ENCODE measurements around the gene CCND1.
A peak's percentile ranks its signal among the peaks of the same experiment; 100 is the strongest.
"Not testable (repeated sequence)": the region's sequence is repeated elsewhere in the genome, so short reads cannot be mapped to it uniquely, and the experiment has no call there.

Gene CCND1

GRCh38 chr11:69618237-69618636, 22.7 kb upstream of the CCND1 start:
- no peak for DNase-seq (ENCODE audit: low spot score)

- no peak for DNase-seq (ENCODE audit: low spot score)
These were observed 20.2 kb upstream of the CCND1 start for GRCh38 chr11:69620683-69621290.

DNA sequence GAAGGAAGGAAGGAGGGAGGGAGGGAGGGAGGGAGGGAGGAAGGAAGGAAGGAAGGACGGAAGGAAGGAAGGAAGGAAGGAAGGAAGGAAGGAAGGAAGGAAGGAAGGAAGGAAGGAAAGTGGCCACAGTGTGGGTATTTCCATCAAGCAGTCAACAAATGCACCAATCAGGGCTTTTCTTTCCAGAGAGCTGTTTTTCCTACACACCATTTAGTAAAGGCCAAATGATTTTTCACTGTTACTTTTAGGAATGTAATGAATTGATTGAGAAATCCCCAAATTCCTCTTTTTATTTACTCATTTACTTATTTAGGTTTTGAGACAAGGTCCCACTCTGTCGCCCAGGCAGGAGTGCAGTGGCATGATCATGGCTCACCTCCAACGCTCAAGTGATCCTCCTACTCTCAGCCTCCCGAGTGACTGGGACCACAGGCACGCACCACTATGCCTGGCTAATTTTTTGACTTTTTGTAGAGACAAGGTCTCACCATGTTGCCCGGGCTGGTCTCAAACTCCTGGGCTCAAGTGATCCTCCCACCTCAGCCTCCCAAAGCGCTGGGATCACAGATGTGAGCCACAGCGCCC, 18.8 kb upstream of the CCND1 start:
- not testable (repeated sequence) for DNase-seq (ENCODE audit: low spot score)

DNA sequence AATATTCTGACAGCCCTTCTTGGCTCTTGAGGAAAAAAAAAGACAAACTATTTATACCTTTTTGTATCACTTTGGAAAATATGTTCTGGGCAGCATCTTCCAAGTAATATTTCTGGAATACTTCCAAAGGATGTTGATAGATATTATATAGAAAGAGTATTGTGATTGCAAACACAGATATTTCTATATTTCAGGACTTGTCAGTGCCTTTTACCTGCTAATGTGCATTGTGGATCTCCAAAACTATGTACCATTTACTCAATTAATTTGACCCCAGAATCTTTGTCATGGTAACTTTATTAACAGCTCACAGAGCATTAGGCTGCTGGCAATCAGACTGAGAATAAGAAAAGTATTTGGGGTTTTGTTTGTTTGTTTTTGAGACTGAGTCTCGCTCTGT, 16.7 kb upstream of the CCND1 start:
- DNase-seq (ENCODE audit: low spot score): no peak

DNA sequence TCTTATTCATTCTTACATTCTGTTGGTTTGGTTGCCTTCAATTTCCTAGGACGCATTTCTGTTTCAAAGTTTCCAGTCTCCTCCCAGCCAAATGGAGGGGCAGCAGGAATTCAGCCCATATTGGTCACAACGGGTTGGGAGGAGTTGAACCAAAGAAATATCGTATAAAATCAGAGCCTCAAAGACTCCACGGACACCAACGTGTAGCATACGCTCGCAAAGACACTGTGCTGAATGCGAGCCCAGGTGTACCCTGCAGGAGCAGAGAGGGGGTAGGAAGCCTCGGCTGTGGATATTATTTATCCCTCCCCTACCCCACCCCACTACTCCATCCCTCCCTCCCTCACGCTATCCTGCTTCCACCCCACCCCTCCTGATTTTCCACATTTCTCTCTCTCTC, 15.5 kb upstream of the CCND1 start:
- no peak for DNase-seq (ENCODE audit: low spot score)

- DNase-seq (ENCODE audit: low spot score): no peak
These were observed 13.4 kb upstream of the CCND1 start for GRCh38 chr11:69627551-69627950.

DNA sequence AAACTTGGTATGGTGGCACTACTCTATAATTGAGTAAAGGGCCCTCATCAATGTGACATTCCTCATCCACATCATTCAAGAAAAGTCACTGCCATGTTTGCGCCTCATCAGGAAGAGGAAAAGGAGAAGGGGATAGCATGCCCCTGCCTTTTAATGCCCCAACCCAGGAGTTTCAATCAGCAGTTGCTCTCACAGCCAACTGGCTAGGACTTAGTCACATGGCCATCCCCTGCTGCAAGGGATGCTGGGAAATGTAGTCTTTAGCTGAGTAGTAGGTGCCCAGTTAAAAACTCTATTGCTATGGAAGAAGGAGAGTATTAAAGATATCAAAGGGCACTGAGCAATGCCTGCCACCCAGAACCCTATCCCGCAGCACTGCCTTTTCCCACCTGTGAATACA, 10.9 kb upstream of the CCND1 start:
- no peak for DNase-seq (ENCODE audit: low spot score)

GRCh38 chr11:69630424-69630823, 10.5 kb upstream of the CCND1 start:
- no peak for DNase-seq (ENCODE audit: low spot score)

- no peak for DNase-seq (ENCODE audit: low spot score)
These were observed 8.1 kb upstream of the CCND1 start for GRCh38 chr11:69632900-69633299.

DNA sequence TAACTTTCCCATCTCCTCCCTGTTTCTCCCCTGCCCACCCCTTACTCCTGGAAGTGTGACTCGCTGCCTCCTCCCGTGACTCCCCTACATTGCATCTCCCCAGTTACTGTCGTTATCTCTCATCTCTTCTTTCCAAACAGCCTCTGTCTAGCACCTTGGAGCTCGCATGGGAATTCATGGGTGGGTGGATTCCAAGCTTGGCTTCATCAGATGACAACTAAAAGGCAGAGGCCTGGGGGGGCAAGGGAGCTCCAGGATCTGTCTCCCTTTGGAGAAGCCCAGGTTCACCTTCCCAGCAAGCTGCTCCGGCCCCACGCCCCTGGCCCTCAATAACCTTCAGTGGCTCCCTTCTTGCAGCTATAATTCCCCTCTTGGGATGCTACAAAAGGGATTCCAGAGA, 6.9 kb upstream of the CCND1 start:
- DNase-seq (ENCODE audit: low spot score): no peak

- DNase-seq (ENCODE audit: low spot score): no peak
These were observed 6.4 kb upstream of the CCND1 start for GRCh38 chr11:69634590-69634989.

- no peak for DNase-seq (ENCODE audit: low spot score)
These were observed 5.8 kb upstream of the CCND1 start for GRCh38 chr11:69635195-69635594.

DNA sequence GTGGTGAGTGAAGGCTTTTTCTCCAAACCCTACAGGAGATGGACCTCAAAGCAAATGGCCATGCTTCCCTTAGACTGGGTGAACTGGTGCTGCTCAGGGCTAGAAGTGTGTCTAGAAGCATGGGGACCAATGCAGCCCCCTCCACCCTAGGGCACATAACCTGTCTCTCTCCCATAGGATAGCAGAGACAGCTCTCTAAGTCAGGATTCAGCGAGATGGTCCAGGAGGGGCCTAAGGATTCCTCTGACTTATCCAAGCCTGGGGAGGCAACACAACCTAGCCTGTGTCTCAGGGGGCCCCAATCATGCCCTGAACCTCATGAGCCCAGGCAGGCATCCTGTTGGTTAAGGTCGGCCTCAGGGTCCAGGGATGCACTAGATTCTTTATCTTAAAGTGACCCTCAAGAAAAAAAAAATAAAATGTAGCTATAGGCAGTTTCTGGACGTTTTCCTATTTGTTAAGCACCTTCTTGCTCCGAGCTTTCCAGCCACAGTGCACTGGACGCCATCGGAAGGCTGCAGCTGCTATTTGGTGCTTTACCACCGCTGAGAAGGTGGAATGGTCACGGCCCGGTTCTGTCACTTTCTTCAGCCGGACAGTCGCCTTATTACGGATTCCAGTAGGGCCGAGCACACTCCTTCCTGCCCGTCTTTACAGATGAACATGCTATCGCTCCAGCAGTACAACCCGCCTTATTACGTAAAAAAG, 5.0 kb upstream of the CCND1 start:
- DNase-seq (ENCODE audit: low spot score): no peak

- DNase-seq (ENCODE audit: low spot score): peak; percentile 82
These were observed 4.3 kb upstream of the CCND1 start for GRCh38 chr11:69636512-69637197.

DNA sequence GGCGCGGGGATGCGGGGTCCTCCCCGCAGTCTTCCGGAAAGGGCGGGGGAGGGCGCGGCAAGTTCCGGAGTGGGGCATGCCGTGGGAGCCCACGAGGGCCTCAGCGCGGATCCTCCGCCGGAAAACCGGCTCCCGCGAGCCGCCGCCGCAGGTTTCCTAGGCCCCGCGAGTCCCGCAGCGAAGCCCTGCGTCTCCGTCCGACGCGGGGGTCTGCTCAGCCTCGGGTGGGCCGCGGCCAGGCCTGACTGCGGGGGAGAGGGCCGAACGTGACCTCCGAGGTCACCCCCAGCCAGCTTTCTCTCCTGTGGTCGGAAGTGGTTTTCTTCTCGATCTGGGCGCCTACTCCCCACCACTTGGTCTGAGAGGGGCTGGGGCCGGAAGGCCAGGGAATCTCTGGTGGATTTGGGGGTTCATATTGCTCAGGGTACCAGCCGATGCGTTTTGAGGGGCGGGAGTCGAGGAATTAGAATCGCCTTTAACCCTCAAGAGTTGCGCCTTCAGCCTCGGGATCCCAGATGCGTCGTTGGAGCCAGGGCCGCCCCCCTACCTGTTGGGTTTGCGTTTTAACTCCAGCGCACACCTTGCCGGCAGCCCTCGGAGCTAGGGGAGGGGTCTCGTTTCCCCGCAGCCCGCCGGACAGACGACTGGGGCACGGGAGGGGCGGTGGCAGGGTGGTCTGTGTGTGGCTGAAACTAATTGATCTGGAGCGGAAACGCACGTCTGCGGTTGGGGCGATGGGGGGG, 3.6 kb upstream of the CCND1 start:
- DNase-seq (ENCODE audit: low spot score): no peak

- peak; percentile 83 for DNase-seq (ENCODE audit: low spot score)
These were observed 2.8 kb upstream of the CCND1 start for GRCh38 chr11:69637941-69638871.

GRCh38 chr11:69638941-69639681, 1.8 kb upstream of the CCND1 start:
- peak; percentile 96 for DNase-seq (ENCODE audit: low spot score)

DNA sequence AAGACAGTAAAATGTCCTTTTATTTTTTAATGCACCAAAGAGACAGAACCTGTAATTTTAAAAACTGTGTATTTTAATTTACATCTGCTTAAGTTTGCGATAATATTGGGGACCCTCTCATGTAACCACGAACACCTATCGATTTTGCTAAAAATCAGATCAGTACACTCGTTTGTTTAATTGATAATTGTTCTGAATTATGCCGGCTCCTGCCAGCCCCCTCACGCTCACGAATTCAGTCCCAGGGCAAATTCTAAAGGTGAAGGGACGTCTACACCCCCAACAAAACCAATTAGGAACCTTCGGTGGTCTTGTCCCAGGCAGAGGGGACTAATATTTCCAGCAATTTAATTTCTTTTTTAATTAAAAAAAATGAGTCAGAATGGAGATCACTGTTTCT, 1.1 kb upstream of the CCND1 start:
- DNase-seq (ENCODE audit: low spot score): no peak

DNA sequence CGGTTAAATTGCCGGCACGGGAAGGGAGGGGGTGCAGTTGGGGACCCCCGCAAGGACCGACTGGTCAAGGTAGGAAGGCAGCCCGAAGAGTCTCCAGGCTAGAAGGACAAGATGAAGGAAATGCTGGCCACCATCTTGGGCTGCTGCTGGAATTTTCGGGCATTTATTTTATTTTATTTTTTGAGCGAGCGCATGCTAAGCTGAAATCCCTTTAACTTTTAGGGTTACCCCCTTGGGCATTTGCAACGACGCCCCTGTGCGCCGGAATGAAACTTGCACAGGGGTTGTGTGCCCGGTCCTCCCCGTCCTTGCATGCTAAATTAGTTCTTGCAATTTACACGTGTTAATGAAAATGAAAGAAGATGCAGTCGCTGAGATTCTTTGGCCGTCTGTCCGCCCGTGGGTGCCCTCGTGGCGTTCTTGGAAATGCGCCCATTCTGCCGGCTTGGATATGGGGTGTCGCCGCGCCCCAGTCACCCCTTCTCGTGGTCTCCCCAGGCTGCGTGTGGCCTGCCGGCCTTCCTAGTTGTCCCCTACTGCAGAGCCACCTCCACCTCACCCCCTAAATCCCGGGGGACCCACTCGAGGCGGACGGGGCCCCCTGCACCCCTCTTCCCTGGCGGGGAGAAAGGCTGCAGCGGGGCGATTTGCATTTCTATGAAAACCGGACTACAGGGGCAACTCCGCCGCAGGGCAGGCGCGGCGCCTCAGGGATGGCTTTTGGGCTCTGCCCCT, 529 bp upstream of the CCND1 start:
- DNase-seq (ENCODE audit: low spot score): peak; percentile 38

Measured in LoVo (cell line).